ENCODE results near the gene DENND4A. TPM values are rescaled to one million over a fixed set of nuclear protein-coding genes. Genes with fewer than 3 reads are reported as not detected.
"Not testable (repeated sequence)": the region's sequence is repeated elsewhere in the genome, so short reads cannot be mapped to it uniquely, and the experiment has no call there.

DENND4A gene
- total RNA-seq, 1 donor from 2014 or later = 41.7 TPM

DNA sequence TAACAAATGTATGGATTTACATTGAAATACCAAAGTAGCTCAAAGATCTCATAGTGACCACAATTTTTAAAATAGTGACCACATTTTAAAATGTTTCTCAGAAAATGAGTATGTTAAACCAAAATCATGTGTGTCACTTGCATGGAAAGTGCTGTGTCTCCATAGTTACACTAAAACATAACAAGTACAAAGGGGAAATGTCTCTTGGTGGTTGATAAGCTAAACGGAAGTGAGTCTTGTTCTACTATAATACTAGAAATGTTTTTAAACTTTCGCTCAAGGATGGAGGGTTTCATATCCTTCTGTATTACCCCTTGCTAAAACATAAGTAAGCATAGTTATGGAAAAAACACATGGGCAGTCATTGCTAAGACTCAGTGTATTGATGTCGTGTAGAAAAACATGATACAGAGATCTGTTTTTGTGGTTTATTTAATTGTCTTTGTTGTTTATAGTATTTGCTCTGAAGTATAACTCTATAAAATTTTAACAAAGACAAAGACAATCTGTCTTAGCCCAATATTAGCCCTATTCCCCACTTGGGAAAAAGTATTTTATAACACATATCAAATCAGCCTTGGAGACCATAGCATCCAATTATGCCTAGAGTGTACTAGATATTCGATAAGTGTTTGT, 27.0 kb upstream of the DENND4A start:
- DNase-seq (ENCODE audit: low spot score) = no peak

DNA sequence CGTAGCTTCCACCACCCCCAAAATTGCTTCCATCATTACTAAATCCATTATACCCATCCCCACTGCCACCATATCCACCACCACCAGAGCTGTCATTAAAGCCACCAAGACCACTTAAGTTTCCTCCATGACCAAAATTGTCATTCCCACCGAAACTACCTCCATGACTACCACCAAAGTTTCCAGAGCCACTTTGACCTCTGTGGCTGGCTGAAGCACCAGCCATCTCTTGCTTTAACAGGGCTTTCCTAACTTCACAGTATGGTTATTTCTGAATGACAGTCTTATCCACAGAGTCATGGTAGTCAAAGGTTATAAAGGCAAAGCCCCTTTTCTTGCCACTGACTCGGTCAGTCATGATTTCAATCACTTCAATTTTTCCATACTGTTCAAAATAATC, 24.3 kb upstream of the DENND4A start:
- no peak for DNase-seq (ENCODE audit: low spot score)

- not testable (repeated sequence) for DNase-seq (ENCODE audit: low spot score)
Measured at GRCh38 chr15:65816008-65816407, 23.9 kb upstream of the DENND4A start.

GRCh38 chr15:65814271-65814670, 22.2 kb upstream of the DENND4A start:
- not testable (repeated sequence) for DNase-seq (ENCODE audit: low spot score)

DNA sequence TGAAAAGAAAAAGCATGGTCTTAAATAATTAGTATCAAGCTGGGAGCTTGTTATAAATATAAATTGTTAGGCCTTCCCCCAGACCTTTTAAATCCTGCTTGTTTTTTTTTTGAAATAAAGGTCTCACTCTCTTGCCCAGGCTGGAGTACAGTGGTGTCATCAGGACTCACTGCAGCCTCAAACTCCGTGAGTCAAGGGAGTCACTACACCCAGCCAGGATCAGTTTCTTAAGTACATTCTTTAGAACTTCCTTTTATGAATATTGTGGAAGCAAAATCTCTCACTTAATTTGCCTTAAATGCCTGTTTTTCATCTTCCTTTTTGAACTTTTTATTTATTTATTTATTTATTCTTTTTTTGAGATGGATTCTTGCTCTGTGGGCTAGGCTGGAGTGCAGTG, 20.8 kb upstream of the DENND4A start:
- no peak for DNase-seq (ENCODE audit: low spot score)

GRCh38 chr15:65812467-65812866, 20.4 kb upstream of the DENND4A start:
- no peak for DNase-seq (ENCODE audit: low spot score)

GRCh38 chr15:65811835-65812234, 19.7 kb upstream of the DENND4A start:
- DNase-seq (ENCODE audit: low spot score) = no peak

DNA sequence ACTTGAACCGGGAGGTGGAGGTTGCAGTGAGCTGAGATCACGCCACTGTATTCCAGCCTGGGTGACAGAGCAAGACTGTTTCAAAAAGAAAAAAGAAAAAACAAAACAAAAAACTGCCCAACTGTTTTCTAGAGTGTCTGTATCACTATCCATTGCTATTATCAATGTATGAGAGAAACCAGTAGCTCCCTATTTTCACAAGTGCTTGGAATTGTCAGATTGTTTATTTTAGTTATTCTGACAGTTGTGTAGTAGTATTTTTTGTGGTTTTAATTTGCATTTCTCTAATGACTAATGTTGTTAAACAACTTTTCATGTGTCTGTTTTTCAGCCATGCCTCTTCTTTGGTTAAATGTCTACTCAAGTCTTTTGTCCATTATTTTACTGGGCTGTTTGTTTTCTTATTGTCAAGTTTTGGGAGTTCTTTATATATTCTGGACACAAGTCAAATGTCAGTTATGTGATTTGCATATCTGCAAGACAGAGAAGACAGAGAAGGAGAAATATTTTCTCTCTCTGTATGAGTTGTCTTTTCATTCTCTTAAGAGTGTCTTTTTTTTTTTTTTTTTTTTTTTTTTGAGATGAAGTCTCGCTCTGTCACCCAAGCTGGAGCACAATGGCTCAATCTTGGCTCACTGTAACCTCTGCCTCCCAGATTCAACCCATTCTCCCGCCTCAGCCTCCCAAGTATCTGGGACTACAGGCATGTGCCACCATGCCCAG, 19.1 kb upstream of the DENND4A start:
- DNase-seq (ENCODE audit: low spot score) = not testable (repeated sequence)

DNA sequence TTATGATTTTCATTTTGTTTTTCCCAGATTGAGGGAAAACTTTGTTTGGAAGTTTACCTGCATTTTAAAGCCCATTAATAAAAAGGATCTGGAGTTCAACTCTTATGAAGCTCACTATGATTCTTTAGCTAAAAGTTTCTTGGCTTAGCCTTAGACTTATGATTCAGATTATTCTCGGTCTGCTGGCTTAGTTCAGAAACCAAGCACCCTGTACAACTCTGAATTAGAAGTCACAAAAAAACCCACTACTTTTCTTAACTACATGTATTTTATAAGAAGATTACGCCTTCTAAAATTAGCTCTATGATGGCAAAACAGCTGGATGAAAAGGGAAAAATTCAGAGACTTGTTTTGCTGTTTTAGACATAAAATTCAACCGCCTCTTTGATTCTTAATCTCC, 14.3 kb upstream of the DENND4A start:
- DNase-seq (ENCODE audit: low spot score) = no peak

DNA sequence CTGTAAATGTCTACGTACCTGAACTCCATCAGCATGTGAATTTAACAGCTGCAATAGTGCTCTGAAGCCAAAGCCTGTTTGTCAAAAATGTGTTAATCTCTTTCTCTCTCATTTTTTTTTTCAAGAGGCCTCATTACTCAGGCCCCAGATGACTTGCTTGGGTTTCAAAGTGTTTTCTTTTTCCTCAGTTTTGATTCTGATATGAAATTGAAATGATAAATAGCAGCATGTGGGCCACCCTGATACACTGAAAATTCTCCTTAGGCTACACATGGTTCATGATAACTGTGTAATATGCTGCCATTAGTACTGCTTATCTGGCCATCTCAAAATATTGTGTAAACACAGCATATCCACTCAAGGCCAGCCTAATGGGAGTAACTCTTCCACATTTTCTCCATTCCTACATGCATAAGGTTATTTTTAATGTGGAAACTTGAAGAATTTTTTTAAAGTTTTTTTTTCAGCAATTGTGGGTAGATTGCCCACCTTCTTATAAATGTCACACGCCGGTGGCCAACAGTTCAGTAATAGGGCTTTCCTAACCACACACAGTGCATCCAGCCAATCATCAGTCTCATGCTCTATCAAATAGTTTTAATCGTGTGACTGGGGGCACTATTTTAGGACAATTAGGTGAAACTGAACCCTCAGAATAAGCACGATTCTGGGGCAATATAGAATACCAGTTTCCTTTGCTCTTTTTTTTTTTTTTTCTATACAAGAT, 13.1 kb upstream of the DENND4A start:
- no peak for DNase-seq (ENCODE audit: low spot score)

DNA sequence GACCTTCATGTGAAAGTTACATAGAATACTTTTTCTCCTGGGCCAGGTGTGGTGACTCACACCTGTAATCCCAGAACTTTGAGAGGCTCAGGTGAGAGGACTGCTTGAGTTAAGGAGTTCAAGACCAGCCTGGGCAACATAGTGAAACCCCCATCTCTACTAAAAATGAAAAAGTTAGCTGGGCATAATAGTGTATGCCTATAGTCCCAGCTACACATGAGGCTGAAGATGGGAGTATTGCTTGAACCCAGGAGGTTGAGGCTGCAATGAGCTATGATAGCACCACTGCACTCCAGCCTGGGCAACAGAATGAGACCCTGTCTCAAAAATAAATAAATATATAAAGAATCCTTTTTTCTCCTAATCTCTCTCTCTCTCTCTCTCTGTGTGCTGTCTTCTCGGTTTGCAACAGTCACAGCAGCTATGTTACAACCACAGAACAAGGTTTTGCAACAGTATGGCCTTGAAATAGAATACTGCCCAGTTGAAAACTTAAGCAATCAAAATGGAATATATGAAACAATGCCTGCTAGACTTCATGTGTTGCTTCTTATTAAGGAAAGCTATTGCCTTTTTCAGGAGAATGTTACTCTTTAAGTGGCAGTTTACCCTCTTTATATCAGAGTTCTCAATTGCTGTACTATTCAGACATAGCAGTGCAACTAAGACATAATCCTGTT, 12.3 kb upstream of the DENND4A start:
- no peak for DNase-seq (ENCODE audit: low spot score)

DNA sequence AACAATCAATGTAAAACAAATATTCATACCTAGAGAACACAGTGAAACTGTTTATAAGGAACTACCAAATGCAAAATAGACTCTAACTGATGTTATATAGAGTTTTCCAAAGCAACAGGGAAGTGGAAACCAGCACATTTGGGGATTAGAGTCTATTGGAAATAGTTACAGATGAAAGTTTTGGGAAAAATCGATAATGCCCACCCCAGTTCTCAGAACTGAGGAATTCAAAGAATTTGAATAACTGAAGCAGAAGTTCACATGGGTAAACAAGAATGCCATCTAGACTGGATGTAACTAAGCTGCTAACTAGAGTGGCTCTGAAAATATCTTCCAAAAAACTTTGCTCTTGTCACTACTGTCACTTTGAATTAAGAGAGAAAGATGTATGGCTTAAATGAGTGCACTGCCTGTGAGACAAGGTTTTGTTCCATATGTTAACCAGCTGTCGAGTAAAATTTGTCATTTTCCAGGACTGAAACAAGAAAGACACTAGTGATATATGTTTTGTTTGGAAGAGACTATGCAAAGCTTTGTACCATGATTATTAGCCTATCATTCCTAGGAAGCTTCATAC, 9.2 kb upstream of the DENND4A start:
- DNase-seq (ENCODE audit: low spot score) = no peak

DNA sequence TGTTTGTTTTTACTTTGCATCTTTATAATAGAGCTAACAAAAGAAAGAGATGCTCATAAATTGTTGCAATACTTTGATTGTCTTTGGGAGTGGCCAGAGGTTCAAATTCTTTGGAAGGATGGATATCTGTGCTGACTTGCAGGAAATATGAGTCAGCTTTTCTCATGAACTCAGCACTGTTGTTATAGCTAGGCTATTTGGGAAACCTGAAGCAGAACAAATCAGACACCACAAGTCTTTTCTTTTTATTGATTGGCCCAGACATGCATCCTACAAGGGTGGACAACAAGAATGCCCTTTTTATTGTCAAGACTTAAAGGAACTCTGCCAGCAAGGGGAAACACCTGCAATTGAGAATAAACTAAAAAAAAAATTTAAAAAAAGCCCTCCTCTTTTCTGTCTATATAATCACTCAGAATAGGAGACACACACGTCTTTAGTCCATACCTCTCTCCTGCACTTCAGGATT, 4.6 kb upstream of the DENND4A start:
- DNase-seq (ENCODE audit: low spot score) = no peak

GRCh38 chr15:65795663-65796216, 3.6 kb upstream of the DENND4A start:
- no peak for DNase-seq (ENCODE audit: low spot score)

- no peak for DNase-seq (ENCODE audit: low spot score)
Measured at GRCh38 chr15:65793818-65794104, 1.7 kb upstream of the DENND4A start.

DNA sequence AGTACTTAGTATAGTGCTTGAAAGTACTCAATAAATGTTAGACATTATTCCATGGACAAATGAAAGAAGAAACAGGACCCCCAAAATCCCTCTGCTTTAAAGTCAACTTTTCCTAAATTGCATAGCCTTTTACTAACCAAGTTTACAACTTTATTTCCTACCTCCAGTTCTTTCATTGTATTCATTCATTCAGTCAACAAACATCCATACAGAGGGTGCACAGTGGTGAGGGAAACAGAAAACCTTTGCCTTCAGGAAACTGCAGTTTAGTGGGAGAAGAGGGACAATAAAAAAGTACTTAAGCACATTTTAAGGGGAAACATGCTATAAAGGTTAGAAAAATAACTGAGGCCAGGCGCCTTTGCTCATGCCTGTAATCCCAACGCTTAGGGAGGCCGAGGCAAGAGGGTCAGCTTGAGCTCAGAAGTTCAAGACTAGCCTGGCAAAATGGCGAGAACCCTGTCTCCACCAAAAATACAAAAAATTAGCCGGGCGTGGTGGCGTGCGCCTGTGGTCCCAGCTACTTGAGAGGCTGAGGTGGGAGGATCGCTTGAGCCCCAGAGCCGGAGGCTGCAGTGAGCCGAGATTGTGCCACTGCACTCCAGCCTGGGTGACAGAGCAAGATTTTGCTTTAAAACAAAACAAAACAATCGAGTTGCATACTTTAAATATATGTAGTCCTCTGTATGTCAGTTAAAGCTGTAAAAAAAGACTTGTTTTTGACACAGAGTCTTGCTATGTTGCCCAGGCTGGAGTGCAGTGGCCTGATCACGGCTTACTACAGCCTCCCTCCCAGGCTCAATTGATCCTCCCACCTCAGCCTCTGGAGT, 1.1 kb upstream of the DENND4A start:
- no peak for DNase-seq (ENCODE audit: low spot score)

DNA sequence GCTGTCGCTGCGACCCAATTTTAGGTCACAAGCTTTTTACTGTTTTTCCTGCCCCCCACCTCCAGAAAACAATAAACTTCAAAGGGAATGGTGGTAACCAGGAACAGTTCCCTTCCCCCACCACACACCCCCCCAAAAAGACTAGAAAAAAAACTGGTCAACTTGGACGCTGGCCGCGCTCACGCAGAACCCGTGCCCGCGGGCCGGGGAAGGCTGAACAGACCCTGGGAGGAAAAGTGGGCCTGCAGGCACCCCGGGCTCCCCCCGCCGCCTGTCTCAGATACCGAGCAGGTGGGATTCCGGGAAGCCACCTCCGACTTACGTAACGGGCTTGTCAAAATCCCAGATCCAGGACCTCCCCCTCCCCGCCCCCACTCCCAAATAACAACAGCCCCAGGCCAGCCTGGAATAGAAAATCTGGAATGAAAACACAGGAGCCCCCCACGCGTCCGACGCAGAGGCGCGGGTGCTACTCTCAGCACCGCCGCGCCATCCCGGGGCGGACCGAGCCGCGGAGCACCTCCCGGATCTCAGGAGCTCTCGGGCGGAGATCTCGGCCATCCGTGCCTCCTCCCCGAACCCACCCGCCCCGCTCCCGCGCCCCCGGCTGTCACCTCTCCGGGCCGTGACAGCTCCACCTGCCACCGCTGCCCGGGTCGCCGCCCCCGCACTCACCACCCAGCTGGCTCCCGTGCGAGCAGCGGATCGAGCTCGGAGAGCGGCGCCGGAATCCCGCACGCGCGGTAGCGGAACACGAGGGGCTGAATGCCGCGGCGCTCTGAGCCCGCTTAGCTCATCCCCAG, 557 bp downstream of the DENND4A start:
- DNase-seq (ENCODE audit: low spot score) = peak; percentile 65

- no peak for DNase-seq (ENCODE audit: low spot score)
Measured at GRCh38 chr15:65790694-65791334, 1.3 kb downstream of the DENND4A start.

GRCh38 chr15:65789759-65790425, 2.2 kb downstream of the DENND4A start:
- DNase-seq (ENCODE audit: low spot score) = no peak
